ENCODE data around the gene SERTM2. TPM values are rescaled to one million over a fixed set of nuclear protein-coding genes. Genes with fewer than 3 reads are reported as not detected.

Gene SERTM2
- total RNA-seq, 1 experiment from 2014 or later = 0.37 TPM

- ATAC-seq = peak; percentile 92
- CTCF ChIA-PET = interaction anchor here (0.7 to 1.4 kb wide), 3 partner anchors 26 to 193 kb away, joined by 3 to 6 read pairs (median 4); no protein-coding TSS in a partner anchor
- H3K27me3 Mint-ChIP-seq (ENCODE audit: low read depth) = no peaks in the 10 kb centered on the region; the same call in 1 of the 2 replicates
These were observed 56.9 kb downstream of the SERTM2 start for GRCh38 chrX:111568354-111568753.

DNA sequence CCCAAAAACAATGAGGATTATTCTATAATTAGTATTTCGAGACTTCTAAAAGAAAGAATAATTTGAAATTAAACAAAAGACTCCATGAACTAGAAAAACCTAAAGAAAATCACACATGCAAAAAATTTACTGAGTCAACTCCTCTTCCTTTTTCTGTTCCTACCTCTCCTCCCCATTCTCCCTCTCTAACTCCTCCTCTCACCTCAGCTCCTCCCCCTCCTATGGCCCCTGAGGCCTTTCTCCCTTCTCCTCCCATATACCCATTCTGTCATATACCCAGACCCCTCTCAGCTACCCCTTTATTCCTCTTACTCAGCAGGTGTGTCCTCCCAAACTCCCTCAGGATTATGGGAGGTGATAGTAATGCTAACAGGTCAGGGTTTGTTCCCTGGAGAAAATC is 57.4 kb downstream of the SERTM2 start:
- Mint-ChIP-seq H3K27ac (no peak overlapping the region), H3K4me3 (no peak overlapping the region)

More at GRCh38 chrX:111568354-111568753, 56.9 kb downstream of the SERTM2 start:
- peaks cover 48% of the 10 kb centered on the region for H3K4me1 Mint-ChIP-seq
- peak overlapping the region; percentile 79; the same call in 1 of the 2 replicates for H3K27ac Mint-ChIP-seq
- peaks cover 13% of the 10 kb centered on the region for H3K36me3 Mint-ChIP-seq
- no peak for TF ChIP-seq HMGA2 (CRISPR knock-in tag; IDR thresholded peaks at IDR 0.05)
- TF ChIP-seq CTCF (IDR thresholded peaks at IDR 0.05) = peak; percentile 27; the same call in 1 of the 2 replicates
- peak; percentile 18 for DNase-seq (ENCODE audit: low spot score)
- H3K4me3 Mint-ChIP-seq = no peak overlapping the region
- peaks cover 5% of the 10 kb centered on the region for H3K9me3 Mint-ChIP-seq
- POLR2A ChIA-PET = no interaction called here

More for the DNA sequence above, 57.4 kb downstream of the SERTM2 start:
- CTCF ChIA-PET = interaction anchor here (0.6 to 1.4 kb wide), 3 partner anchors 27 to 193 kb away, joined by 3 to 6 read pairs (median 4); no protein-coding TSS in a partner anchor
- ATAC-seq (peak; percentile 65), DNase-seq (ENCODE audit: low spot score) (no peak)
- Mint-ChIP-seq H3K9me3 (peaks cover 5% of the 10 kb centered on the region), H3K36me3 (peaks cover 13% of the 10 kb centered on the region), H3K27me3 (ENCODE audit: low read depth) (no peaks in the 10 kb centered on the region; the same call in 1 of the 2 replicates), H3K4me1 (peaks cover 44% of the 10 kb centered on the region)
- POLR2A ChIA-PET = no interaction called here
- TF ChIP-seq GTF2I (CRISPR knock-in tag; conservative IDR thresholded peaks at IDR 0.05) (no peak), RORB (CRISPR knock-in tag; IDR thresholded peaks at IDR 0.05) (no peak)
- TF ChIP-seq, protein P1, sequence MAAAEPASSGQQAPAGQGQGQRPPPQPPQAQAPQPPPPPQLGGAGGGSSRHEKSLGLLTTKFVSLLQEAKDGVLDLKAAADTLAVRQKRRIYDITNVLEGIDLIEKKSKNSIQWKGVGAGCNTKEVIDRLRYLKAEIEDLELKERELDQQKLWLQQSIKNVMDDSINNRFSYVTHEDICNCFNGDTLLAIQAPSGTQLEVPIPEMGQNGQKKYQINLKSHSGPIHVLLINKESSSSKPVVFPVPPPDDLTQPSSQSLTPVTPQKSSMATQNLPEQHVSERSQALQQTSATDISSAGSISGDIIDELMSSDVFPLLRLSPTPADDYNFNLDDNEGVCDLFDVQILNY (CRISPR knock-in tag; IDR thresholded peaks at IDR 0.05) = no peak

Other genes starting within 250 kb of the SERTM2 start
- gene CAPN6, start 241.2 kb upstream of the SERTM2 start, total RNA-seq (2021) = 3.1 to 4.1 TPM (median 4.0 TPM) in 3 replicates
- 2.1 to 2.4 TPM (median 2.2 TPM) in 3 replicates for gene DCX, start 99.5 kb upstream of the SERTM2 start, total RNA-seq (2021)
- gene ALG13, start 169.5 kb downstream of the SERTM2 start, total RNA-seq (2021) = 36.2 to 51.0 TPM (median 48.5 TPM) in 3 replicates